HK-2 (cell line): ENCODE results near the gene PCCA.
"Not testable (repeated sequence)": the region's sequence is repeated elsewhere in the genome, so short reads cannot be mapped to it uniquely, and the experiment has no call there.

ENCODE experiments used
- DNase-seq: peaks from one replicate; pipeline ENCODE4 v3.0.0-alpha.2; 2018; ENCODE audit not compliant: unreplicated experiment

Gene PCCA

DNA sequence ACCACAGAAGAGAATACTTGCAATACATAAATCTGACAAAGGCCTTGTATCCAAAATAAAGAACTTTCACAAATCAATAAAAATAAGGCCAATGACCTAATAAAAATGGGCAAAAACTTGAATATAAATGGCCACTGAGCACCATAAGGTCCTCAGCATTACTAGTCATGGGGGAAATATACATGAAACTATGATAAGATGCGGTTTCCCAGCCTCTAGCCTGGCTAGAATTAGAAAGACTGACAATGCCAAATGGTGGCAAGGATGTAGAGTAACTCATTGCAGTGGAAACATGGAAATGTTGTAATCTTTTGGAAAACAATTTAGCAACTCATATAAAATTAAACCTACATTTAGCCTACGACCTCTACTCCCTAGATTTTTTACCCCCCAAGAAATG is 272.6 kb downstream of the PCCA start:
- DNase-seq = no peak

- DNase-seq = no peak
Measured at GRCh38 chr13:100362371-100362770, 273.5 kb downstream of the PCCA start.

- no peak for DNase-seq
Measured at GRCh38 chr13:100362781-100363180, 273.9 kb downstream of the PCCA start.

DNA sequence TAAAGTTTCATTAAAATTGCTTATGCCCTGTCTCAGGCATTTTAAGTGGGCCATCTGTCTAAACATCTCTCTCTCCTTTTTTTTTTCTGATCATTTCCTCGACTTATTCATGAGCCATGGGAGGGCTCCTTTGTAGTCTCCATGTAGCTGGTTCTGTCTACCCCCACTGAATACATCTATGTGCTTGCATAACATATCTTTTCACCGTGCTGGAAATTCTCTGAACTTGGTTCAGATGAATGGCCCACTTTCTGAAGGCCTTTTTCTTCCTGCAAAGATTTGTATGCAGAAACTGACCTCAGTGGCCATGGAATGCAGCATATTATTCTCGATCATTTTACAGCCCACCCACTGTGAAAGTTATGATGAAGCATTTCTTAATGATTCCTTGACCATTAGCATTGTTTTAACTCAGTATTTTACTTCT is 274.4 kb downstream of the PCCA start:
- DNase-seq = no peak

DNA sequence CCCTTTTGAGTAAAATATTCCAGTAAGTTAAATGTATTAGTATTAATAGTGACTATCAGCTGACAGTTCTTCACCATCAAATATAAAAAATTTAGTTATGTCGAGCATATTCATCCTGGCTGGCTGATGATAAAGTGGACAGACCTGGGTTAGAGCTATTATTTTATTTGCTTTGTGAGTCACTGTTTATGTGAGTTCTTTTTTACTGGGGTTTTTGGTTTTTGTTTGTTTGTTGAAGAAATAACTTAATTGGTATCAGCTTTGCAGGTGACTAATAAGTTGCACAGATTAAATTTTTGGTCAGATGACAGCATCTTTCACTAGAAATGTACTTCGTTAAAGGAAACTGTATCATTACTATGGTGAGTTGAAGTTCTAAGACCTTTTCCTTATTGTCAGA is 275.0 kb downstream of the PCCA start:
- DNase-seq = no peak

- no peak for DNase-seq
Measured at GRCh38 chr13:100364591-100364990, 275.7 kb downstream of the PCCA start.

- no peak for DNase-seq
Measured at GRCh38 chr13:100365680-100366079, 276.8 kb downstream of the PCCA start.

GRCh38 chr13:100378533-100378932 is 289.6 kb downstream of the PCCA start:
- DNase-seq = no peak

GRCh38 chr13:100381595-100382224 is 292.8 kb downstream of the PCCA start:
- DNase-seq = no peak

- no peak for DNase-seq
Measured at GRCh38 chr13:100382785-100383184, 293.9 kb downstream of the PCCA start.

DNA sequence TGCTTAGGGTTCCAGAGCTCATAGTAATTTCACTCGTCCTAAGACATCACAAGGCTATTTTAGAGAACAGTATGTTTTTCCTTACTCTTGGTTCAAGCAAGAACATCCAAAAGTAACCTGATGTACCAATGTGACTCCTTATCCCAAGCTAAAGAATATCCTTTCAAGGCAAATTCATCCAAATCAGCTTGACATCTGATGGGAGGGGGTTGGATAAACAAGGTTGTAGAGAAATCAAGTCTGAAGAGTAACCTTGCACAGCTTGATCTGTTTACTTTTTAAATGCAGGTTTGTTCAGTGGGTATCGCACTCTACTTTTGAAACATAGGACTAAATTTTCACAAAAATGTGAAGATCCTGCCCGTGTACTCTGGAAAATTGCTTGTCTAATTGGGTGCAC is 298.5 kb downstream of the PCCA start:
- DNase-seq = no peak

DNA sequence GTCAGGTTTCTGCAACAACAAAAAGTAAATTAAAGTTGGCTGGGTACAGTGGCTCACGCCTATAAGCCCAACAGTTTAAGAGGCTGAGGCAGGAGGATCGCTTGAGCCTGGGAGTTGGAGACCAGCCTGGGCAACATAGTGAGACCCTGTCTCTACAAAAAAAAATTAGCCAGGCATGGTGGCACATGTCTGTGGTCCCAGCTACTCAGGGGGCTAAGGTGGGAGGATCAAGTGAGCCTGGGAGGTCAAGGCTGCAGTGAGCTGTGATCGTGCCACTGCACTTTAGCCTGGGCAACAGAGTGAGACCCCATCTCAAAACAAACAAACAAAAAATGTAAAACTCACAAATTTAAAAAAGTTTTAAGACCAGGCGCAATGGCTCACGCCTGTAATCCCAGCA is 299.3 kb downstream of the PCCA start:
- not testable (repeated sequence) for DNase-seq

DNA sequence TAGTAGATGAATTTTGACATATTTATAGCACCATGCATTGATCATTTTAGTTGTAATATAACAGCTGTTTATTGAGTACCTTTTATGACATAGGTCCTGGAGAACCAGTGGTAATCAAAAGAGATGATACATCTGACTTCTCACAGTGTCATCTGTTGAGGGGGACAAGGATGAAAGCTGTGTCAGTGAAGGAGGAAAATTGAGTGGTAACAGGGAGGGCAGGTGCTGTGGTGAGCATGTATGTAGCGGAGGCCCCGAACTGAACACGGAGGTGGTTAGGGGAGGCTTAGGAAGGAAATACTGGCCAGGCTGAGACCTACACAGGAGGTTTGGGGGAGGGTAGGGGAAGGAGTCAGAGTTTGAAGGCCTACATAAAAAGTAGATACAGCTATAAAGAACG is 300.0 kb downstream of the PCCA start:
- no peak for DNase-seq

GRCh38 chr13:100389617-100390016 is 300.7 kb downstream of the PCCA start:
- DNase-seq = no peak

GRCh38 chr13:100392709-100393630 is 304.1 kb downstream of the PCCA start:
- peak; percentile 54 for DNase-seq

- DNase-seq = no peak
Measured at GRCh38 chr13:100394005-100394695, 305.3 kb downstream of the PCCA start.

DNA sequence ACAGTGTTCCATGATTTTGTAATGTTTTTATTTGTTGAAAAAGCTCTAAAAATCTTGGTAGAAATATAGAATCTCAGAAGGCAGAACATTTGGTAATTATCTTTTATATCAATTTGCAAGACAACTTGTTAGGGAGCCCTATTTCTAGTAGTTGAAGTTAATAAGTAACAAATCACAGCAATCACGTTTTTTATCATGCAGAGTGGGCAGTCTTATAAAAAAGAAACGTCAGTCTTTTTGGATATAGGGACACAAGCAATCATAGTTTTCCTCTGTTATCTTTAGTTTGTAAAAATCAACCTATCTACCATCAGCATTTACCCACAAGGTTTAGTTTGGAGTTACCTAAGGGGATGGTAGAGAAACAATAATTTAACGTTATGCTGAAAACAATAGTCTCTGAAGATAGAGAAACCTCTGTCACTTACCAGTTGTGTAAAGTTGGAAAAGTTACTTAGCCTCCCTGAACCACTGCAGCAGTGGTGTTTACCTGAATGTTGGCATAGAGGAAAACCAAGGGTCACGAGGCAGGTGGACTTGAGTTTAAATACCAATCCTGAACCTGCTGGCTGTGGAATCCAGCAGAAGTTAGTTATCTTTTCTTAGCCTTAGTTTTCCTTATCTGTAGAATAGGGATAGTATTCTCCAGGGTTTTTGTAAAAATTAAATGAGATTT is 306.9 kb downstream of the PCCA start:
- no peak for DNase-seq

- DNase-seq = no peak
Measured at GRCh38 chr13:100396776-100397175, 307.9 kb downstream of the PCCA start.

- DNase-seq = no peak
Measured at GRCh38 chr13:100397627-100398026, 308.7 kb downstream of the PCCA start.

- no peak for DNase-seq
Measured at GRCh38 chr13:100398360-100398759, 309.5 kb downstream of the PCCA start.

DNA sequence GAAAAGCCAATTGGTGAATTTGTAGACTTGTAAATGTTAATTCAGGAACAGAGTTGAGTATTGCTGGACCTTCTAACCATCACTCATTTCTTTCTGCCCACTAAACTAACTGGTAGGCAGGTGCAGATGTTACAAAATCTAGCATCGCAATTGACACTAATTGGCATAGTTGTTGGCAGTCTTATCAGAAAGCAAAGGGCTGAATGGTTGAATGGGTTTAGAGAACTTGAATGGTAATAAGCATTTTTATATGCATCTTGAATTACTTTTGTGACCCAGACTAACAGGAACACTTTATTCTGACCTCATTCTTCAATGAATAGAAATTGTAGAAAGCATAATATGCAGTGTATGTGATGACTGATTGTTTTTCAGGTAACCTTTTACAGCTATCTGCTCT is 310.6 kb downstream of the PCCA start:
- DNase-seq = no peak

DNA sequence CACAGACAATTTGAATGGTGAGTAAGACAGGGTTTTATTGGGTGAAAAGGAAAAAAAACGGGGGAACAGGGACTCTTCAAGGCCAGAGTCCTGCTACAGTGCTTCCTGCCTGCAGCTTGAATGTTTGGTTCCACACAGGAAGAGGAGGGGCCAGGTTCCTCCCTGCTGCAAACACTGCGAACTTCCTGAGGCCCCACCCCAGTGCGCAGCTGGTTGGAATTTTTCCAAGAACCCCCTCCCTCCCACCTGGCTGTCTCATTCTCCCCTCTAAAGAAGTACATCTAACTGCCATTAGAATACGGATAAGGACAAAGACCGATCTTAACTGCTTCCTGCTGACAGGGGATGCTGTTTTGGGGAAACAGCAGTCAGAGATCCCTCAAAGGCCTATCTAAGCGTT is 314.8 kb downstream of the PCCA start:
- no peak for DNase-seq
